ENCODE data around the gene CUEDC2. TPM values are rescaled to one million over a fixed set of nuclear protein-coding genes. Genes with fewer than 3 reads are reported as not detected.

The CUEDC2 gene
- total RNA-seq, 1 donor from 2014 or later, result 59.0 TPM

GRCh38 chr10:102419269-102420180, 12.8 kb downstream of the CUEDC2 start:
- intact Hi-C loops (cut with micrococcal nuclease), result loop anchor here (1.0 kb wide), 1 partner anchor 174 kb away; the partner anchor contains the start of gene GBF1
- Mint-ChIP-seq H3K9me3 (no peaks in the 10 kb centered on the region), H3K4me3 (peak overlapping the region; percentile 99), H3K27me3 (ENCODE audit: insufficient read depth) (peaks cover 12% of the 10 kb centered on the region), H3K27ac (peak overlapping the region; percentile 87), H3K36me3 (ENCODE audit: low read depth) (peaks cover 14% of the 10 kb centered on the region), H3K4me1 (ENCODE audit: low read depth) (peaks cover 34% of the 10 kb centered on the region)
- peak; percentile 76 for DNase-seq (ENCODE audit: low spot score)

- peak within 1 kb of the TSS; percentile 87 for H3K27ac Mint-ChIP-seq
- no peak for DNase-seq (ENCODE audit: low spot score)
- peak within 1 kb of the TSS; percentile 99 for H3K4me3 Mint-ChIP-seq
- intact Hi-C loops (cut with micrococcal nuclease), result no loop called here
- peaks cover 11% of the 10 kb centered on the region for H3K36me3 Mint-ChIP-seq (ENCODE audit: low read depth)
- H3K27me3 Mint-ChIP-seq (ENCODE audit: insufficient read depth), result peaks cover 12% of the 10 kb centered on the region
- no peaks in the 10 kb centered on the region for H3K9me3 Mint-ChIP-seq
- peaks cover 34% of the 10 kb centered on the region for H3K4me1 Mint-ChIP-seq (ENCODE audit: low read depth)
These were observed 13.6 kb downstream of the CUEDC2 start, which contains the start of gene PSD for GRCh38 chr10:102418622-102419268. Gene PSD, minus strand, starts transcription at chr10:102418785. Its CDS starts 1,747 bp downstream, at chr10:102417038.

DNA sequence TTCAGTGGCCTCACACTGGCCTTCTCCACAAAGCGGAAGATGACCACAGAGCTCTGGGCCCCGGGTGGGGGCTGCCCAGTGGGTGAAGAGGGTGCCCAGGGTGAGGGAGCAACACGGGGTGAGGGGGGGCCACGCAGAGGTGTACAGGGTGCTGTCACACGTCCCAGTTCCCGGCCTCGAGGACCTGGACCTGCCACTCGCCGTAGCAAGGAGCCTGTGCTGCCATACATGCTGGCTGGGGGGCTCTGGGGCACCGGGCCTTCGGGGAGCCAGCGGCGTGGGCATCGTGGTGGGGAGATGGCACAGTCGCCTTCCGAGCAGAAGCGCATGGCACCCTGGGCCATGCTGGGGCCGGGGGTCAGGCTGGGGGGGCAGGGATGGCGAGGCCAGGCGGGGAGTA, 15.7 kb downstream of the CUEDC2 start:
- Mint-ChIP-seq H3K4me1 (ENCODE audit: low read depth) (peaks cover 31% of the 10 kb centered on the region), H3K9me3 (no peaks in the 10 kb centered on the region), H3K4me3 (no peak overlapping the region), H3K27me3 (ENCODE audit: insufficient read depth) (peaks cover 20% of the 10 kb centered on the region), H3K36me3 (ENCODE audit: low read depth) (peaks cover 3% of the 10 kb centered on the region), H3K27ac (no peak overlapping the region)
- no peak for DNase-seq (ENCODE audit: low spot score)
- intact Hi-C loops (cut with micrococcal nuclease), result no loop called here

DNA sequence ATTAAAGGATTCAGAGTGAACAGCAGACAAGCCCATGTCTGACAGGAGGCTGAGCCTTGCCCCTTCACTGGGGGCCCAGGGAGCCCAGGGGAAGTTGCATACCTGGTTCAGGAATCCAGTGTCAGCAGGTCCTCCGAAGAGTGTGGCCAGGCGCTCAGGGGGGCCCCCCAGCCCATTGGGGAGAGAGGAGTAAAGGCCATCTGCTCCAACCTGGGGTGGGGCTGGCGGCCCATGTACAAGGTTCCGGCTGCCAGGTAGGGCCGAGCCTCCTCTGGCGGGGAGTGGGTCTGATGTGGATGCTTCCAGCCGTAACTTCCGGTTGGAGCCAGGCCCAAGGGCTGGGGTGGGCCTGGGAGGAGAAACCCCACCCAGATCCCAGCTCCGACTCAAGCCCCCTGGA, 16.1 kb downstream of the CUEDC2 start:
- Mint-ChIP-seq H3K9me3 (no peaks in the 10 kb centered on the region), H3K36me3 (ENCODE audit: low read depth) (peaks cover 3% of the 10 kb centered on the region), H3K27ac (no peak overlapping the region), H3K27me3 (ENCODE audit: insufficient read depth) (peaks cover 24% of the 10 kb centered on the region), H3K4me1 (ENCODE audit: low read depth) (peaks cover 35% of the 10 kb centered on the region), H3K4me3 (no peak overlapping the region)
- intact Hi-C loops (cut with micrococcal nuclease), result no loop called here
- no peak for DNase-seq (ENCODE audit: low spot score)

GRCh38 chr10:102414749-102415148, 17.6 kb downstream of the CUEDC2 start:
- no peak for DNase-seq (ENCODE audit: low spot score)
- Mint-ChIP-seq H3K4me1 (ENCODE audit: low read depth) (peaks cover 32% of the 10 kb centered on the region), H3K27me3 (ENCODE audit: insufficient read depth) (peaks cover 30% of the 10 kb centered on the region), H3K9me3 (no peaks in the 10 kb centered on the region), H3K36me3 (ENCODE audit: low read depth) (no peaks in the 10 kb centered on the region), H3K27ac (no peak overlapping the region), H3K4me3 (no peak overlapping the region)
- intact Hi-C loops (cut with micrococcal nuclease), result no loop called here

DNA sequence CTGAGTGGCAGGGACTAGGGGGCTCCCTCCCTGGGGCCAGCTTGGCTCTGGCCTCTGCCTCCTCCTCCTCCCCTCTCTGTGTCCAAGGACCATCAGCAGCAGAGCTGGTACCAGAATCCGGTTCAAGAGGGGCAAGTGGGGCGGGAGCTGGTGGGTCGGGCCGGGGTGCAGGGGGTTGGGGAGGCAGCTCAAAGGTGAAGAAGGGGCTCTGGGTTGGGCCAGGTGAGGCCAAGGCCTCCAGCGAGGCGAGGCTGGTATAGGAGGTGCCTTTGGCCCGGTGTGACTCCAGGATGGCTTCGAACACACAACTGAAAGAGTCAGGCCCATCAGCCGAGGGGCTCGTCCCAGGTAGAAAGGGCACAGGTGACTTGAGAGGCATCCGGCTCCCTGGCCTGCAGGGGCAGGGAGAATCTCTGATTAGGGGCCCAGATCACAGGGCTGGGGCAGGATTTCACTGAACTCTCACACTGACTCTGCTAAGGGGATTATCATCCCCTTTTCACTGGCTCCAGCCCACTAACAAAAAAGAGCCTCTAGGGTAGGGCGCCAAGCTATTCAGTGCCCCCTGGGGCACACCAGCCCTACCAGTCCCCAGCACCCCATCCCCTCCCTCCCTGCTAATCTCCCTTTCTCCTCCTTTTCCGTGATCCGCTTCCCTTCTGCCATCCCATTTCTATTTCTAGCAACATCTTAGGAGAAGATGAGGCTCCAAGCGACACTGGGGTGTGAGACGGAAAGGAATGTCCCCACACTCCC, 18.4 kb downstream of the CUEDC2 start:
- Mint-ChIP-seq H3K27ac (peak overlapping the region; percentile 8), H3K4me1 (ENCODE audit: low read depth) (peaks cover 31% of the 10 kb centered on the region), H3K36me3 (ENCODE audit: low read depth) (no peaks in the 10 kb centered on the region), H3K4me3 (no peak overlapping the region), H3K27me3 (ENCODE audit: insufficient read depth) (peaks cover 33% of the 10 kb centered on the region), H3K9me3 (no peaks in the 10 kb centered on the region)
- no peak for DNase-seq (ENCODE audit: low spot score)
- intact Hi-C loops (cut with micrococcal nuclease), result no loop called here

GRCh38 chr10:102413053-102413705, 19.2 kb downstream of the CUEDC2 start:
- Mint-ChIP-seq H3K4me3 (no peak overlapping the region), H3K27me3 (ENCODE audit: insufficient read depth) (peaks cover 35% of the 10 kb centered on the region), H3K27ac (no peak overlapping the region), H3K4me1 (ENCODE audit: low read depth) (peaks cover 33% of the 10 kb centered on the region), H3K9me3 (no peaks in the 10 kb centered on the region), H3K36me3 (ENCODE audit: low read depth) (peaks cover 2% of the 10 kb centered on the region)
- peak; percentile 55 for DNase-seq (ENCODE audit: low spot score)
- intact Hi-C loops (cut with micrococcal nuclease), result no loop called here

- Mint-ChIP-seq H3K27me3 (ENCODE audit: insufficient read depth) (peaks cover 32% of the 10 kb centered on the region), H3K36me3 (ENCODE audit: low read depth) (peaks cover 3% of the 10 kb centered on the region), H3K4me3 (no peak overlapping the region), H3K4me1 (ENCODE audit: low read depth) (peaks cover 37% of the 10 kb centered on the region), H3K9me3 (no peaks in the 10 kb centered on the region), H3K27ac (no peak overlapping the region)
- intact Hi-C loops (cut with micrococcal nuclease), result no loop called here
- no peak for DNase-seq (ENCODE audit: low spot score)
These were observed 20.1 kb downstream of the CUEDC2 start for GRCh38 chr10:102412293-102412692.

- Mint-ChIP-seq H3K36me3 (ENCODE audit: low read depth) (peaks cover 3% of the 10 kb centered on the region), H3K27ac (peak overlapping the region; percentile 70), H3K4me3 (peak overlapping the region; percentile 81), H3K9me3 (no peaks in the 10 kb centered on the region), H3K4me1 (ENCODE audit: low read depth) (peaks cover 44% of the 10 kb centered on the region), H3K27me3 (ENCODE audit: insufficient read depth) (peaks cover 28% of the 10 kb centered on the region)
- no peak for DNase-seq (ENCODE audit: low spot score)
- intact Hi-C loops (cut with micrococcal nuclease), result no loop called here
These were observed 20.8 kb downstream of the CUEDC2 start for GRCh38 chr10:102411341-102412255.

DNA sequence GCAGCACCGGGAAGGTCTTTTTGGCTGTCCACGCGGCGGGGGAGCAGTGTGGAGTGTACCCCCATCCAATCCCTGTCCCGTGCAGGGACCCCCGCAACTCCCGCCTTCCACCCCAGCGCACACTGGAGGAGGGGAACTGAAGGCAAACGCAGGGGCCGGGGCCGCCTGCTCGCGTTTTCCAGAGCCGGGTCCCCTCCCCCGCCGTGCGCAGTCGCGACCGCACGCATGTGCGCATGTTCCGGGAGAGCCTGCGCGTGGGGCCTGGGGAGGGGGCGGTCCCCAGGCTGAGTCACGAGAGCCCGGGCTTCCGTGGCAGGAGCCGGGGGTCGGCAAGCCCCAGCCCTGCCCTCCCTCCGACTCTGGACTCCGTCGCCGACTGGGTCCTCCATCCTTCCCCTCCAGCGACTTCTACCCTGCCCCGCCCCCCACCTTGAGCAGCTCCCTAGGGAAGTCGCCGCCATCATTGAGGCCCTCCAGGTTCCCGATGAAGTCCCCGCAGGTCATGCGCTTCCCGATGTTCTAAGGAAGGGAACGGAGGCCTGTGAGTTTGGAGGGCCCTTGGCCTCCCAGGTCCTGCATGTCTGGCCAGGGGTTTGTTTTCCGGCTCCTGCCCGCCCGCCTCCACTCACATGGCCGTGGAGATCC, 21.8 kb downstream of the CUEDC2 start:
- Mint-ChIP-seq H3K27me3 (ENCODE audit: insufficient read depth) (peaks cover 26% of the 10 kb centered on the region), H3K36me3 (ENCODE audit: low read depth) (peaks cover 3% of the 10 kb centered on the region), H3K4me1 (ENCODE audit: low read depth) (peaks cover 52% of the 10 kb centered on the region), H3K4me3 (peak overlapping the region; percentile 81), H3K27ac (peak overlapping the region; percentile 70), H3K9me3 (no peaks in the 10 kb centered on the region)
- peak; percentile 59 for DNase-seq (ENCODE audit: low spot score)
- intact Hi-C loops (cut with micrococcal nuclease), result no loop called here
